H9 (cell line): Measurements from ENCODE around the gene RYR3. TPM values are rescaled to one million over a fixed set of nuclear protein-coding genes. Genes with fewer than 3 reads are reported as not detected.

Experiments used
- DNase-seq: peaks from one replicate; pipeline ENCODE4 v3.0.0-alpha.2; 2017
- H2AFZ ChIP-seq: one replicate; pipeline ENCODE4 v1.6.1; 2013; ENCODE audit warnings: mild to moderate bottlenecking, low read length, control low read depth, moderate library complexity
- H2AK5ac ChIP-seq: 2 replicates; pipeline ENCODE4 v1.6.1; 2013; ENCODE audit warnings: low read length, control low read depth, mixed read lengths; ENCODE audit not compliant: insufficient read length
- H2BK120ac ChIP-seq: one replicate; pipeline ENCODE4 v1.6.1; 2013; ENCODE audit warnings: low read depth, mild to moderate bottlenecking, low read length, control low read depth, inconsistent platforms; ENCODE audit not compliant: poor library complexity, severe bottlenecking
- H2BK12ac ChIP-seq: 2 replicates; pipeline ENCODE4 v1.6.1; 2013; ENCODE audit warnings: low read length, control low read depth, mixed read lengths, low read depth; ENCODE audit not compliant: insufficient read length
- H2BK15ac ChIP-seq: 2 replicates; pipeline ENCODE4 v1.6.1; 2013; ENCODE audit warnings: low read depth, low read length, control low read depth
- H2BK20ac ChIP-seq: one replicate; pipeline ENCODE4 v1.6.1; 2013; ENCODE audit warnings: low read depth, mild to moderate bottlenecking, low read length, control low read depth, inconsistent platforms; ENCODE audit not compliant: poor library complexity, severe bottlenecking
- H2BK5ac ChIP-seq: 2 replicates; pipeline ENCODE4 v1.6.1; 2013; ENCODE audit warnings: low read length, control low read depth, mixed read lengths; ENCODE audit not compliant: insufficient read length
- H3K14ac ChIP-seq: 2 replicates; pipeline ENCODE4 v1.6.1; 2013; ENCODE audit warnings: low read length, control low read depth; ENCODE audit not compliant: insufficient read depth
- H3K18ac ChIP-seq: 2 replicates; pipeline ENCODE4 v1.6.1; 2013; ENCODE audit warnings: low read depth, mild to moderate bottlenecking, mixed read lengths, low read length, control low read depth; ENCODE audit not compliant: insufficient read length
- H3K23ac ChIP-seq: 2 replicates; pipeline ENCODE4 v1.6.1; 2013; ENCODE audit warnings: low read length, control low read depth, mixed read lengths, low read depth; ENCODE audit not compliant: insufficient read length
- H3K23me2 ChIP-seq: 2 replicates; pipeline ENCODE4 v1.6.1; 2013; ENCODE audit warnings: low read depth, mild to moderate bottlenecking, mixed read lengths, low read length, control low read depth; ENCODE audit not compliant: insufficient read length, poor library complexity, severe bottlenecking
- H3K27ac ChIP-seq: 2 replicates; pipeline ENCODE4 v1.5.1; 2013; ENCODE audit warnings: low read length, control low read depth, mixed read lengths, low read depth; ENCODE audit not compliant: insufficient read length
- H3K27me3 ChIP-seq: 2 replicates; pipeline ENCODE4 v1.6.1; 2013; ENCODE audit warnings: low read length, control low read depth, inconsistent platforms; ENCODE audit not compliant: insufficient read depth
- H3K4ac ChIP-seq: 2 replicates; pipeline ENCODE4 v1.6.1; 2013; ENCODE audit warnings: low read depth, mild to moderate bottlenecking, control low read depth, inconsistent platforms, low read length, moderate library complexity
- H3K4me1 ChIP-seq: 2 replicates; pipeline ENCODE4 v1.6.1; 2013; ENCODE audit warnings: low read length, control low read depth, inconsistent platforms; ENCODE audit not compliant: insufficient read depth
- H3K4me2 ChIP-seq: 2 replicates; pipeline ENCODE4 v1.6.1; 2013; ENCODE audit warnings: low read length, control low read depth, mixed read lengths; ENCODE audit not compliant: insufficient read length, insufficient read depth
- H3K56ac ChIP-seq: 2 replicates; pipeline ENCODE4 v1.6.1; 2013; ENCODE audit warnings: low read depth, mild to moderate bottlenecking, mixed read lengths, low read length, control low read depth; ENCODE audit not compliant: insufficient read length
- H3K79me1 ChIP-seq: 2 replicates; pipeline ENCODE4 v1.6.1; 2013; ENCODE audit warnings: low read depth, mild to moderate bottlenecking, moderate library complexity, low read length, control low read depth, inconsistent platforms; ENCODE audit not compliant: insufficient read depth, poor library complexity, severe bottlenecking
- H3K79me2 ChIP-seq: 2 replicates; pipeline ENCODE4 v1.6.1; 2013; ENCODE audit warnings: low read length, control low read depth, inconsistent platforms; ENCODE audit not compliant: insufficient read depth
- H3K9ac ChIP-seq: 2 replicates; pipeline ENCODE4 v1.6.1; 2013; ENCODE audit warnings: low read length, control low read depth, mixed read lengths; ENCODE audit not compliant: insufficient read length; ENCODE audit errors: extremely low read depth
- H3K9me3 ChIP-seq: one replicate; pipeline ENCODE4 v1.6.1; 2013; ENCODE audit warnings: low read depth, low read length, inconsistent platforms; ENCODE audit not compliant: control insufficient read depth
- H3T11ph ChIP-seq: one replicate; pipeline ENCODE4 v1.6.1; 2013; ENCODE audit warnings: mild to moderate bottlenecking, low read length, control low read depth, inconsistent platforms
- H4K20me1 ChIP-seq: one replicate; pipeline ENCODE4 v1.6.1; 2013; ENCODE audit not compliant: control insufficient read depth, insufficient read length, insufficient read depth
- H4K5ac ChIP-seq: 2 replicates; pipeline ENCODE4 v1.6.1; 2013; ENCODE audit warnings: low read depth, mild to moderate bottlenecking, mixed read lengths, low read length, control low read depth; ENCODE audit not compliant: insufficient read length
- H4K8ac ChIP-seq: replicated peaks from 2 replicates; pipeline ENCODE4 v1.6.1; 2013; ENCODE audit warnings: low read length, control low read depth, mixed read lengths, low read depth; ENCODE audit not compliant: insufficient read length
- H4K91ac ChIP-seq: 2 replicates; pipeline ENCODE4 v1.6.1; 2013; ENCODE audit warnings: low read depth, mild to moderate bottlenecking, moderate library complexity, mixed read lengths, low read length, control low read depth; ENCODE audit not compliant: insufficient read length
- H3K27ac Mint-ChIP-seq, 3 experiments: 2 replicates in 2 of 3; 3 replicates in 1 of 3; pipeline ENCODE4 v1.8.0; 2020 to 2021; ENCODE audit warnings: mixed read lengths in 3 of 3, mild to moderate bottlenecking in 1 of 3, moderate library complexity in 1 of 3
- H3K27me3 Mint-ChIP-seq: 2 replicates; pipeline ENCODE4 v1.8.0; 2021; ENCODE audit warnings: low read depth, mild to moderate bottlenecking, moderate library complexity, mixed read lengths
- H3K36me3 Mint-ChIP-seq, 3 experiments: 2 replicates in 2 of 3; 3 replicates in 1 of 3; pipeline ENCODE4 v1.8.0; 2020 to 2021; ENCODE audit warnings: low read depth in 3 of 3, mixed read lengths in 3 of 3; ENCODE audit not compliant: insufficient read depth in 1 of 3
- H3K4me1 Mint-ChIP-seq, 2 experiments: 2 replicates each; pipeline ENCODE4 v1.8.0; 2020; ENCODE audit warnings: mixed read lengths in 2 of 2
- H3K4me3 Mint-ChIP-seq, 2 experiments: 2 replicates in 1 of 2; 3 replicates in 1 of 2; pipeline ENCODE4 v1.8.0; 2020 to 2021; ENCODE audit warnings: mild to moderate bottlenecking in 2 of 2, mixed read lengths in 2 of 2, moderate library complexity in 1 of 2
- H3K9me3 Mint-ChIP-seq, 2 experiments: 2 replicates in 1 of 2; 3 replicates in 1 of 2; pipeline ENCODE4 v1.8.0; 2020; ENCODE audit warnings: mild to moderate bottlenecking in 2 of 2, mixed read lengths in 2 of 2, moderate library complexity in 1 of 2
- CTCF ChIP-seq: fragments of 200-600 bp; sonication (generic); conservative IDR thresholded peaks from 3 replicates; pipeline ENCODE4 v1.8.0; 2021; ENCODE audit warnings: antibody characterized with exemption, mild to moderate bottlenecking
- WGBS: extraction: QIAGEN DNeasy Blood & Tissue Kit; methylation state at CpG from one replicate; pipeline ENCODE4 v1.1.7; 2013; ENCODE audit warnings: missing lambda C conversion rate, low lambda C conversion rate, mixed read lengths; ENCODE audit not compliant: insufficient read length; ENCODE audit errors: extremely low coverage; 5-methylcytosine and 5-hydroxymethylcytosine counted together
- total RNA-seq: library from RNA; stranded (reverse); gene quantifications from 2 replicates; pipeline ENCODE4 v1.2.1, GENCODE V29; 2021

Gene RYR3
- total RNA-seq, 1 experiment from 2014 or later = 0.85 TPM

GRCh38 chr15:33729653-33730052, 418.9 kb downstream of the RYR3 start:
- TF ChIP-seq CTCF = no peak; the same call in 2 of the 3 replicates
- no peak overlapping the region for H3K4me3 Mint-ChIP-seq

More at GRCh38 chr15:33729653-33730052, 418.9 kb downstream of the RYR3 start:
- H2BK5ac ChIP-seq = no peak overlapping the region
- H2AFZ ChIP-seq = no peak overlapping the region
- H3K9me3 ChIP-seq = no peaks in the 10 kb centered on the region
- no peaks in the 10 kb centered on the region; a peak in 1 of 5 replicates for H3K9me3 Mint-ChIP-seq
- WGBS = no CpG with 5 or more reads among the region's 4 CpGs
- no peaks in the 10 kb centered on the region for H3K79me1 ChIP-seq
- no peak overlapping the region for H3K4ac ChIP-seq
- no peak overlapping the region for H3K18ac ChIP-seq
- no peak overlapping the region for H2BK20ac ChIP-seq
- H3K27me3 ChIP-seq = no peaks in the 10 kb centered on the region
- H4K8ac ChIP-seq = no peak overlapping the region
- H3K4me1 Mint-ChIP-seq = no peaks in the 10 kb centered on the region
- no peak overlapping the region for H2BK12ac ChIP-seq
- DNase-seq = no peak
- H3K27me3 Mint-ChIP-seq = no peaks in the 10 kb centered on the region
- no peak overlapping the region for H3K4me2 ChIP-seq
- no peak overlapping the region for H3K27ac Mint-ChIP-seq
- H3K9ac ChIP-seq = no peak overlapping the region
- H3T11ph ChIP-seq = no peak overlapping the region
- H3K23ac ChIP-seq = no peak overlapping the region
- H4K91ac ChIP-seq = no peak overlapping the region
- H2AK5ac ChIP-seq = no peak overlapping the region
- no peak overlapping the region for H3K14ac ChIP-seq
- H2BK120ac ChIP-seq = no peak overlapping the region
- no peaks in the 10 kb centered on the region for H3K36me3 Mint-ChIP-seq
- H3K27ac ChIP-seq = no peak overlapping the region
- no peaks in the 10 kb centered on the region for H3K23me2 ChIP-seq
- H3K4me1 ChIP-seq = no peaks in the 10 kb centered on the region
- no peaks in the 10 kb centered on the region for H4K20me1 ChIP-seq
- H2BK15ac ChIP-seq = no peak overlapping the region
- no peak overlapping the region for H4K5ac ChIP-seq
- H3K79me2 ChIP-seq = no peaks in the 10 kb centered on the region
- H3K56ac ChIP-seq = no peak overlapping the region
